GM13977 (cell line): ENCODE results near the gene ECPAS.

Source experiments
- DNase-seq: peaks from one replicate; pipeline ENCODE4 v3.0.0; 2012; ENCODE audit warnings: low spot score
- CTCF ChIP-seq: IDR thresholded peaks from 2 replicates; pipeline ENCODE4 v1.5.1; 2012; ENCODE audit warnings: mild to moderate bottlenecking, control low read depth; ENCODE audit not compliant: insufficient read depth; ENCODE audit errors: extremely low read depth, missing control alignments
- in situ Hi-C: fragments of 300-500 bp; cut with MboI; formaldehyde crosslinking; loops from one replicate; pipeline ENCODE4 v1.12.0; 2022; ENCODE audit warnings: low sequenced_read_pairs, low pct_unique_long_range_greater_than_20kb, mixed read lengths, inconsistent platforms; ENCODE audit not compliant: unreplicated experiment

ECPAS gene

GRCh38 chr9:111429175-111429574, 55.0 kb downstream of the ECPAS start:
- TF ChIP-seq CTCF: no peak
- in situ Hi-C loops: no loop called here
- no peak for DNase-seq

GRCh38 chr9:111427186-111427585, 57.0 kb downstream of the ECPAS start:
- peak; percentile 12 for DNase-seq
- in situ Hi-C loops: no loop called here
- TF ChIP-seq CTCF: no peak

- no peak for DNase-seq
- in situ Hi-C loops: no loop called here
- no peak for TF ChIP-seq CTCF
Measured at GRCh38 chr9:111423389-111423788, 60.8 kb downstream of the ECPAS start.

- DNase-seq: no peak
- TF ChIP-seq CTCF: no peak
- in situ Hi-C loops: no loop called here
Measured at GRCh38 chr9:111414406-111414805, 69.8 kb downstream of the ECPAS start.

GRCh38 chr9:111413996-111414395, 70.2 kb downstream of the ECPAS start:
- in situ Hi-C loops: no loop called here
- TF ChIP-seq CTCF: no peak
- no peak for DNase-seq

GRCh38 chr9:111412280-111412679, 71.9 kb downstream of the ECPAS start:
- no peak for TF ChIP-seq CTCF
- in situ Hi-C loops: no loop called here
- DNase-seq: no peak

GRCh38 chr9:111411266-111411665, 72.9 kb downstream of the ECPAS start:
- TF ChIP-seq CTCF: no peak

More at GRCh38 chr9:111411266-111411665, 72.9 kb downstream of the ECPAS start:
- DNase-seq: no peak
- in situ Hi-C loops: no loop called here
